ENCODE measurements around the gene FOXJ3. TPM values are rescaled to one million over a fixed set of nuclear protein-coding genes. Genes with fewer than 3 reads are reported as not detected.

FOXJ3 gene
- total and polyA plus RNA-seq, 4 donors: 5.3 to 16.8 (median 12.4) TPM

DNA sequence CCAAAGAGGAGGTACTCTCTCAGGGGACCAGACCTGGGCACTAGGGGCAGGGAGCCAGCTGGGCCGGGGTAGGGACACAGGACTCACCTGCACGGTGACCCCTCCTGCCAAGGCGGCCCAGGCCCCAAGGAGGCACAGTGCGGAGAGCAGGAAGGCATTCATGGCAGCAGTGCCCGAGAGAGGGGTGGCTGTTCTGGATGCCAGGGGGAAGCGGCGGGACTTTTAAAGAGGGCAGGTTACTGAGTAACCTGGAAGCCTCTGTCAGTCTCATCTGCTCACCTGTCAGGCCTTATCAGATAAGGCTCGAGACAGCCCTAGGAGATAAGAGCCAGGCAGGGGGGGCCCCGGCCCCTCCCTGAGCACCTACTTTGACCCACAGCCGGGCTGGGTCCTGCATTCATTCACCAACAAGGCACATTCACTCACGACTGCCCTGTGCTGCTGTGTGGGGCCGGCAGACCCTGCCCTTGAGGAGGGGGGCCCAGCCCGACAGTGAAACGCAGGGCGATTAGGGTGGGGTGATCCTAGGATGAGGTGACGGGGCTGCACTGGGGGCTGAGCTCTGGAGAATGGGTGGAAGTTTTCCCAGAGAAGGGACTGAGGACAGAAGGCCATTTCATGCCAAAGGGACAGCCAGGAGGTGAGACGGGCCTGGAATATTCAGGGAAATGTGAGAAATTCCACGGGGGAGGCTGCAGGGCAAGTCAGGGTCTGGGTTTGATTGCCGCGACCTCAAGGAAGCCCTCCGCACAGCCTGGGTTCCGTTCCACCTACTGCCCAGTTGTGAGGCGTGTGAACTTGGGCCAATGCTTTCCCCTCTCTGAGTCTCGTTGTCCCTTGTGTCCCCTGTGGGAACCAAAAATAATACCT, 170.2 kb downstream of the FOXJ3 start, which contains the start of gene GUCA2A:
Gene GUCA2A, minus strand, starts transcription at position 195 of the 870 bp plus-strand sequence. Its CDS starts 33 bp downstream, at position 162.
- no peak for DNase-seq (ENCODE audit: low spot score)
- no peak within 1 kb of the TSS for H3K4me3 ChIP-seq (ENCODE audit: low read depth in 1 of 3, low read length in 3 of 3)

DNA sequence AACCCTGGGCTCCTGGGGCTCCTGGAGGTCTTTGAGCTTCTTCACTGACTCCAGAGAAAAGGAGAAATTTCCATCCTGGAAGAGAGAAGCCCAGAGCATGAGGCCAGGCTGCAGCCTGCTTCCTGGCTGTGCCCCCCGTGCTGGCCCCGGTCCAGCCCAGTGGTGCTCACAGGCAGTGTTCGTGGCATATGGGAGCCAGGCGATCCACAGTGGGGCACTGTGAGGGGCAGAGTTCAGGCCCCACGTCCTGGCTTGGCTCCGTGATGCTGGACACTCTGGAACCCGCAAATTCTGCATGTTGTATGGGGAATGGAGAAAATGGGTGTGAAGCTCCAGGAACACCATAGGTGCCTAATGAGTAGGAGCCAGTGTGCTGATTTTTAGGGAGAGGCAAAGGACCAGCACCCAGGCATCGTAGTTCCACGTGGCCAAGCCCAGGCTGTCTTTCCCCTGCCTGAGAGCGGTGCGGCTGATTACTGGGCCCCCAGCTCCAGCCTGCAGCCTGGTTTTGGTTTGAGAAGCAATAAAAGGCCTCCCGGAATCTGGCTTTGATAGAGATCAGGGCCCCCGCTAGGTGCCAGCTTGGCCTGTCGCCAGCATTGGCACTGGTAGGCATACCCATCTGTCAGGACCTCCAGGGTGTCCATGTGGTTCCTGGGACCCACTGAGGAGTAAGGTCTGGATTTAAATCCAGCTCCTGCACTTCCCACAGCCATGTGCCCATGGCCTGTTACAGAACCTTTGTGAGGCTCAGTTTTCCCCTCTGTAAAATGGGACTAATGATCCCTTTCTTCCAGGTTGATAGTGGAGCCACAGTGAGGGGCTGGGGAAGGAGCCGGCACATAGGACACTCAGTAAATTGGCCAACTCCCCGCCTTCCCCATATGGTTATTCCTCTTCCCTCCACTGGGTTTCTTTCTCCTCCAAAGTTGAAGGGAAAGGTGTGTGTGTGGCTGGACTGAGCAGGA, 171.2 kb downstream of the FOXJ3 start:
- peaks cover 0 to 3% (median under 1%) of the 10 kb centered on the region in 4 donors for H3K9me3 ChIP-seq (ENCODE audit: control insufficient read depth in 4 of 4, low read length in 3 of 4)
- H3K27ac ChIP-seq (ENCODE audit: low read depth in 1 of 2, low read length in 2 of 2): no peak overlapping the region
- WGBS: 91% methylated on average over 16 of the region's 16 CpGs
- TF ChIP-seq, protein P1, sequence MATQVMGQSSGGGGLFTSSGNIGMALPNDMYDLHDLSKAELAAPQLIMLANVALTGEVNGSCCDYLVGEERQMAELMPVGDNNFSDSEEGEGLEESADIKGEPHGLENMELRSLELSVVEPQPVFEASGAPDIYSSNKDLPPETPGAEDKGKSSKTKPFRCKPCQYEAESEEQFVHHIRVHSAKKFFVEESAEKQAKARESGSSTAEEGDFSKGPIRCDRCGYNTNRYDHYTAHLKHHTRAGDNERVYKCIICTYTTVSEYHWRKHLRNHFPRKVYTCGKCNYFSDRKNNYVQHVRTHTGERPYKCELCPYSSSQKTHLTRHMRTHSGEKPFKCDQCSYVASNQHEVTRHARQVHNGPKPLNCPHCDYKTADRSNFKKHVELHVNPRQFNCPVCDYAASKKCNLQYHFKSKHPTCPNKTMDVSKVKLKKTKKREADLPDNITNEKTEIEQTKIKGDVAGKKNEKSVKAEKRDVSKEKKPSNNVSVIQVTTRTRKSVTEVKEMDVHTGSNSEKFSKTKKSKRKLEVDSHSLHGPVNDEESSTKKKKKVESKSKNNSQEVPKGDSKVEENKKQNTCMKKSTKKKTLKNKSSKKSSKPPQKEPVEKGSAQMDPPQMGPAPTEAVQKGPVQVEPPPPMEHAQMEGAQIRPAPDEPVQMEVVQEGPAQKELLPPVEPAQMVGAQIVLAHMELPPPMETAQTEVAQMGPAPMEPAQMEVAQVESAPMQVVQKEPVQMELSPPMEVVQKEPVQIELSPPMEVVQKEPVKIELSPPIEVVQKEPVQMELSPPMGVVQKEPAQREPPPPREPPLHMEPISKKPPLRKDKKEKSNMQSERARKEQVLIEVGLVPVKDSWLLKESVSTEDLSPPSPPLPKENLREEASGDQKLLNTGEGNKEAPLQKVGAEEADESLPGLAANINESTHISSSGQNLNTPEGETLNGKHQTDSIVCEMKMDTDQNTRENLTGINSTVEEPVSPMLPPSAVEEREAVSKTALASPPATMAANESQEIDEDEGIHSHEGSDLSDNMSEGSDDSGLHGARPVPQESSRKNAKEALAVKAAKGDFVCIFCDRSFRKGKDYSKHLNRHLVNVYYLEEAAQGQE (IDR thresholded peaks at IDR 0.05): no peak
- TF ChIP-seq TAF1 (conservative IDR thresholded peaks at IDR 0.05): no peak
- TF ChIP-seq, protein P2, sequence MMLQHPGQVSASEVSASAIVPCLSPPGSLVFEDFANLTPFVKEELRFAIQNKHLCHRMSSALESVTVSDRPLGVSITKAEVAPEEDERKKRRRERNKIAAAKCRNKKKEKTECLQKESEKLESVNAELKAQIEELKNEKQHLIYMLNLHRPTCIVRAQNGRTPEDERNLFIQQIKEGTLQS (IDR thresholded peaks at IDR 0.05): no peak
- H3K9ac ChIP-seq (ENCODE audit: low read depth in 1 of 2, low read length in 2 of 2): no peak overlapping the region
- H3K4me3 ChIP-seq (ENCODE audit: low read depth in 1 of 3, low read length in 3 of 3): no peak overlapping the region
- no peak for DNase-seq (ENCODE audit: low spot score)
- H3K36me3 ChIP-seq (ENCODE audit: control insufficient read depth in 4 of 4, insufficient read depth in 3 of 4, low read depth in 1 of 4, low read length in 3 of 4): no peaks in the 10 kb centered on the region
- peaks cover 0 to 4% (median 0%) of the 10 kb centered on the region in 4 donors for H3K4me1 ChIP-seq (ENCODE audit: control insufficient read depth in 4 of 4, insufficient read depth in 4 of 4, low read length in 3 of 4)
- no peaks in the 10 kb centered on the region for H3K27me3 ChIP-seq (ENCODE audit: control insufficient read depth in 4 of 4, insufficient read depth in 4 of 4, low read length in 3 of 4)

More for the DNA sequence above, 170.2 kb downstream of the FOXJ3 start, which contains the start of gene GUCA2A:
- H3K27ac ChIP-seq (ENCODE audit: low read depth in 1 of 2, low read length in 2 of 2): no peak within 1 kb of the TSS
- TF ChIP-seq RAD21 (IDR thresholded peaks at IDR 0.05) (no peak), FOXA1 (IDR thresholded peaks at IDR 0.05) (no peak), TAF1 (conservative IDR thresholded peaks at IDR 0.05) (no peak)
- no peaks in the 10 kb centered on the region for H3K36me3 ChIP-seq (ENCODE audit: control insufficient read depth in 4 of 4, insufficient read depth in 3 of 4, low read depth in 1 of 4, low read length in 3 of 4)
- H3K9me3 ChIP-seq (ENCODE audit: control insufficient read depth in 4 of 4, low read length in 3 of 4): peaks cover 0 to 3% (median 0%) of the 10 kb centered on the region in 4 donors
- H3K4me1 ChIP-seq (ENCODE audit: control insufficient read depth in 4 of 4, insufficient read depth in 4 of 4, low read length in 3 of 4): peaks cover 0 to 4% (median 0%) of the 10 kb centered on the region in 4 donors
- no peaks in the 10 kb centered on the region for H3K27me3 ChIP-seq (ENCODE audit: control insufficient read depth in 4 of 4, insufficient read depth in 4 of 4, low read length in 3 of 4)
- WGBS: 72% methylated on average over 24 of the region's 24 CpGs
- no peak within 1 kb of the TSS for H3K9ac ChIP-seq (ENCODE audit: low read depth in 1 of 2, low read length in 2 of 2)

DNA sequence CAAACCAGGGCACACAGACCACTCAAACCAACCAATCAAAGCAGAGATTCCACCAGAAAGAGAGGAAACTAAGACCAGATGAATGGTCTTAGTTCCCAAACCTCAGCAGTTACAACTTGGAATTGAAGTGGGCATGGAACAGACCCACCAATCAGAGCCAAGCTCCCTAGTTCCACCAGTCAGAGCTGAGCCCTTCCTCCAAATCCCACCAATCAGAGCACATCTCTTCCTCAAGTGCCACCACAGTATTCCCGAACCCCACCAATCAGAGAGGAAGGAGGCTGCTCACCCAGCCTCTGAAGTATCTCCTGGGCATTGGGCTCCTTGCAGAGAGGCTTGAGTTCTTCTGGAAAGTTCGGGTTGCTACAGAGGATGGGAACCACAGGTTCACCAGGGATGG, 171.9 kb downstream of the FOXJ3 start:
- no peak overlapping the region for H3K4me3 ChIP-seq (ENCODE audit: low read depth in 1 of 3, low read length in 3 of 3)
- peaks cover 0 to 4% (median 0%) of the 10 kb centered on the region in 4 donors for H3K4me1 ChIP-seq (ENCODE audit: control insufficient read depth in 4 of 4, insufficient read depth in 4 of 4, low read length in 3 of 4)
- H3K9me3 ChIP-seq (ENCODE audit: control insufficient read depth in 4 of 4, low read length in 3 of 4): peaks cover 0 to 3% (median under 1%) of the 10 kb centered on the region in 4 donors
- H3K9ac ChIP-seq (ENCODE audit: low read depth in 1 of 2, low read length in 2 of 2): no peak overlapping the region
- no peak overlapping the region for H3K27ac ChIP-seq (ENCODE audit: low read depth in 1 of 2, low read length in 2 of 2)
- TF ChIP-seq RXRA (IDR thresholded peaks at IDR 0.05): no peak
- no peak for TF ChIP-seq HNF4A (conservative IDR thresholded peaks at IDR 0.05)
- TF ChIP-seq TAF1 (conservative IDR thresholded peaks at IDR 0.05): no peak
- no peak for DNase-seq (ENCODE audit: low spot score)
- 95% methylated on average over 2 of the region's 2 CpGs for WGBS
- H3K36me3 ChIP-seq (ENCODE audit: control insufficient read depth in 4 of 4, insufficient read depth in 3 of 4, low read depth in 1 of 4, low read length in 3 of 4): no peaks in the 10 kb centered on the region
- H3K27me3 ChIP-seq (ENCODE audit: control insufficient read depth in 4 of 4, insufficient read depth in 4 of 4, low read length in 3 of 4): no peaks in the 10 kb centered on the region
